ENCODE measurements around the gene IFI27L1. TPM values are rescaled to one million over a fixed set of nuclear protein-coding genes. Genes with fewer than 3 reads are reported as not detected.

Gene IFI27L1
- total and polyA plus RNA-seq, 4 donors = 14.6 to 41.5 (median 19.9) TPM

GRCh38 chr14:94139421-94139820 lies 58.3 kb downstream of the IFI27L1 start:
- H3K9ac ChIP-seq (ENCODE audit: insufficient read depth in 1 of 2, low read length in 2 of 2) = no peak overlapping the region

DNA sequence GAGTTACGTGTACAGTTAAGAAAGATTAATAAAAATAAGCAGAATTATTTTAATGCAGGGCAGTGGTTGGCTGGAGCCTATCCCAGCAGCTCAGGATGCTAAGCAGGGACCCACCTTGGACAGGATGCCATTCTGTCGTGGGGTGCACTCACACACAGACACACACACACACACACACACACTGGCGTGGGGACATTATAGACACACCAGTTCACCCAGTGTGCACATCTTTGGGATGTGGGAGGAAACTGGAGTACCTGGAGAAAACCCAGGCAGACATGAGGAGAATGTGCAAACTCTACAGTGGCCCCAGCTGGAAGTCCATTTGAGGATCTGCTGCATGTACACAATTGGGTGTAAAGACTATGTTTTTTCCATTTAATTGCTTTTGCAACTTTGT lies 61.1 kb downstream of the IFI27L1 start:
- Histone ChIP-seq H3K9me3 (ENCODE audit: control insufficient read depth in 4 of 4, insufficient read depth in 3 of 4, low read length in 3 of 4) (no peaks in the 10 kb centered on the region), H3K9ac (ENCODE audit: insufficient read depth in 1 of 2, low read length in 2 of 2) (no peak overlapping the region), H3K36me3 (ENCODE audit: control insufficient read depth in 4 of 4, insufficient read depth in 4 of 4, low read length in 4 of 4) (no peaks in the 10 kb centered on the region), H3K27me3 (ENCODE audit: control insufficient read depth in 3 of 3, insufficient read depth in 3 of 3, low read length in 2 of 3) (no peaks in the 10 kb centered on the region), H3K4me1 (ENCODE audit: control insufficient read depth in 5 of 5, insufficient read depth in 5 of 5, low read length in 5 of 5) (peaks cover 0 to 8% (median 0%) of the 10 kb centered on the region in 5 donors), H3K4me3 (no peak overlapping the region), H3K27ac (ENCODE audit: low read depth in 1 of 2, low read length in 1 of 2) (no peak overlapping the region)
- ATAC-seq (ENCODE audit: insufficient read depth, low FRiP score) (no peak), DNase-seq (no peak)
- WGBS, 2 donors = 76 to 87% methylated on average over 3 of the region's 3 CpGs
- TF ChIP-seq, protein P1, sequence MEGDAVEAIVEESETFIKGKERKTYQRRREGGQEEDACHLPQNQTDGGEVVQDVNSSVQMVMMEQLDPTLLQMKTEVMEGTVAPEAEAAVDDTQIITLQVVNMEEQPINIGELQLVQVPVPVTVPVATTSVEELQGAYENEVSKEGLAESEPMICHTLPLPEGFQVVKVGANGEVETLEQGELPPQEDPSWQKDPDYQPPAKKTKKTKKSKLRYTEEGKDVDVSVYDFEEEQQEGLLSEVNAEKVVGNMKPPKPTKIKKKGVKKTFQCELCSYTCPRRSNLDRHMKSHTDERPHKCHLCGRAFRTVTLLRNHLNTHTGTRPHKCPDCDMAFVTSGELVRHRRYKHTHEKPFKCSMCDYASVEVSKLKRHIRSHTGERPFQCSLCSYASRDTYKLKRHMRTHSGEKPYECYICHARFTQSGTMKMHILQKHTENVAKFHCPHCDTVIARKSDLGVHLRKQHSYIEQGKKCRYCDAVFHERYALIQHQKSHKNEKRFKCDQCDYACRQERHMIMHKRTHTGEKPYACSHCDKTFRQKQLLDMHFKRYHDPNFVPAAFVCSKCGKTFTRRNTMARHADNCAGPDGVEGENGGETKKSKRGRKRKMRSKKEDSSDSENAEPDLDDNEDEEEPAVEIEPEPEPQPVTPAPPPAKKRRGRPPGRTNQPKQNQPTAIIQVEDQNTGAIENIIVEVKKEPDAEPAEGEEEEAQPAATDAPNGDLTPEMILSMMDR (IDR thresholded peaks at IDR 0.05; ENCODE audit: control extremely low read depth, extremely low read depth) = no peak

More at GRCh38 chr14:94139421-94139820, 58.3 kb downstream of the IFI27L1 start:
- H3K36me3 ChIP-seq (ENCODE audit: control insufficient read depth in 4 of 4, insufficient read depth in 4 of 4, low read length in 4 of 4) = no peaks in the 10 kb centered on the region
- no peak overlapping the region for H3K4me3 ChIP-seq
- H3K27ac ChIP-seq (ENCODE audit: low read depth in 1 of 2, low read length in 1 of 2) = no peak overlapping the region
- DNase-seq (no peak), ATAC-seq (ENCODE audit: insufficient read depth, low FRiP score) (no peak)
- peaks cover 0 to 2% (median 0%) of the 10 kb centered on the region in 3 donors for H3K27me3 ChIP-seq (ENCODE audit: control insufficient read depth in 3 of 3, insufficient read depth in 3 of 3, low read length in 2 of 3)
- H3K4me1 ChIP-seq (ENCODE audit: control insufficient read depth in 5 of 5, insufficient read depth in 5 of 5, low read length in 5 of 5) = no peaks in the 10 kb centered on the region
- peaks cover 0 to 1% (median 0%) of the 10 kb centered on the region in 4 donors for H3K9me3 ChIP-seq (ENCODE audit: control insufficient read depth in 4 of 4, insufficient read depth in 3 of 4, low read length in 3 of 4)
- TF ChIP-seq, protein P1 (IDR thresholded peaks at IDR 0.05; ENCODE audit: control extremely low read depth, extremely low read depth) = no peak
- 91 to 93% methylated on average over 5 of the region's 5 CpGs for WGBS, 2 donors

- H3K36me3 ChIP-seq (ENCODE audit: control insufficient read depth in 4 of 4, insufficient read depth in 4 of 4, low read length in 4 of 4) = no peaks in the 10 kb centered on the region
- H3K4me3 ChIP-seq = no peak overlapping the region
- no peaks in the 10 kb centered on the region for H3K9me3 ChIP-seq (ENCODE audit: control insufficient read depth in 4 of 4, insufficient read depth in 3 of 4, low read length in 3 of 4)
- DNase-seq (no peak), ATAC-seq (ENCODE audit: insufficient read depth, low FRiP score) (no peak)
- H3K9ac ChIP-seq (ENCODE audit: insufficient read depth in 1 of 2, low read length in 2 of 2) = no peak overlapping the region
- no peak overlapping the region for H3K27ac ChIP-seq (ENCODE audit: low read depth in 1 of 2, low read length in 1 of 2)
- 86 to 89% methylated on average over 1 of the region's 1 CpG for WGBS, 2 donors
- H3K4me1 ChIP-seq (ENCODE audit: control insufficient read depth in 5 of 5, insufficient read depth in 5 of 5, low read length in 5 of 5) = peaks cover 0 to 8% (median 0%) of the 10 kb centered on the region in 5 donors
- TF ChIP-seq, protein P1 (IDR thresholded peaks at IDR 0.05; ENCODE audit: control extremely low read depth, extremely low read depth) = no peak
- no peaks in the 10 kb centered on the region for H3K27me3 ChIP-seq (ENCODE audit: control insufficient read depth in 3 of 3, insufficient read depth in 3 of 3, low read length in 2 of 3)
These were observed 61.7 kb downstream of the IFI27L1 start for GRCh38 chr14:94142836-94143235.

- no peak overlapping the region for H3K27ac ChIP-seq (ENCODE audit: low read depth in 1 of 2, low read length in 1 of 2)
- H3K9ac ChIP-seq (ENCODE audit: insufficient read depth in 1 of 2, low read length in 2 of 2) = no peak overlapping the region
- H3K36me3 ChIP-seq (ENCODE audit: control insufficient read depth in 4 of 4, insufficient read depth in 4 of 4, low read length in 4 of 4) = no peaks in the 10 kb centered on the region
- no peaks in the 10 kb centered on the region for H3K9me3 ChIP-seq (ENCODE audit: control insufficient read depth in 4 of 4, insufficient read depth in 3 of 4, low read length in 3 of 4)
- H3K27me3 ChIP-seq (ENCODE audit: control insufficient read depth in 3 of 3, insufficient read depth in 3 of 3, low read length in 2 of 3) = no peaks in the 10 kb centered on the region
- DNase-seq (no peak), ATAC-seq (ENCODE audit: insufficient read depth, low FRiP score) (no peak)
- H3K4me3 ChIP-seq = no peak overlapping the region
- TF ChIP-seq, protein P1 (IDR thresholded peaks at IDR 0.05; ENCODE audit: control extremely low read depth, extremely low read depth) = no peak
- 84 to 86% methylated on average over 3 of the region's 3 CpGs for WGBS, 2 donors
- H3K4me1 ChIP-seq (ENCODE audit: control insufficient read depth in 5 of 5, insufficient read depth in 5 of 5, low read length in 5 of 5) = peaks cover 0 to 8% (median 0%) of the 10 kb centered on the region in 5 donors
These were observed 62.1 kb downstream of the IFI27L1 start for GRCh38 chr14:94143239-94143638.
